Trophoblast cell (in vitro differentiated cells and primary cell): Measurements from ENCODE around the gene CCDC192.
A peak's percentile ranks its signal among the peaks of the same experiment; 100 is the strongest.

Source experiments
- DNase-seq, 2 donors: peaks; one replicate each; pipeline ENCODE4 v3.0.0-alpha.2; 2016
- H2AFZ ChIP-seq: 2 replicates; pipeline ENCODE4 v1.6.1; 2013; ENCODE audit warnings: low read length, moderate library complexity, mild to moderate bottlenecking; ENCODE audit not compliant: insufficient read depth, poor library complexity
- H2AK5ac ChIP-seq: 2 replicates; pipeline ENCODE4 v1.6.1; 2013; ENCODE audit warnings: mild to moderate bottlenecking, low read length
- H2BK120ac ChIP-seq: 2 replicates; pipeline ENCODE4 v1.6.1; 2013; ENCODE audit warnings: low read length, mild to moderate bottlenecking, moderate library complexity; ENCODE audit not compliant: insufficient read depth, poor library complexity
- H2BK12ac ChIP-seq: 2 replicates; pipeline ENCODE4 v1.6.1; 2013; ENCODE audit warnings: mild to moderate bottlenecking, low read length, moderate library complexity
- H2BK5ac ChIP-seq: 2 replicates; pipeline ENCODE4 v1.6.1; 2013; ENCODE audit warnings: low read length, low read depth, moderate library complexity, mild to moderate bottlenecking; ENCODE audit not compliant: poor library complexity
- H3K14ac ChIP-seq: 2 replicates; pipeline ENCODE4 v1.6.1; 2013; ENCODE audit warnings: mild to moderate bottlenecking, low read length
- H3K18ac ChIP-seq: 2 replicates; pipeline ENCODE4 v1.6.1; 2013; ENCODE audit warnings: mild to moderate bottlenecking, low read length
- H3K23ac ChIP-seq: 2 replicates; pipeline ENCODE4 v1.6.1; 2013; ENCODE audit warnings: low read length
- H3K27ac ChIP-seq: 2 replicates; pipeline ENCODE4 v1.5.1; 2013; ENCODE audit warnings: low read depth, mild to moderate bottlenecking, inconsistent platforms, low read length, moderate library complexity
- H3K27me3 ChIP-seq: 2 replicates; pipeline ENCODE4 v1.6.1; 2013; ENCODE audit warnings: inconsistent platforms, mild to moderate bottlenecking, low read length, moderate library complexity; ENCODE audit not compliant: insufficient read depth
- H3K36me3 ChIP-seq, 2 experiments: 1 replicate in 1 of 2; 2 replicates in 1 of 2; pipeline ENCODE4 v1.6.1; 2013; ENCODE audit warnings: low read length in 2 of 2, mild to moderate bottlenecking in 2 of 2, moderate library complexity in 1 of 2; ENCODE audit not compliant: insufficient read depth in 2 of 2, control insufficient read depth in 1 of 2
- H3K4ac ChIP-seq: 2 replicates; pipeline ENCODE4 v1.6.1; 2013; ENCODE audit warnings: low read depth, mild to moderate bottlenecking, low read length, moderate library complexity
- H3K4me1 ChIP-seq, 2 experiments: 1 replicate in 1 of 2; 2 replicates in 1 of 2; pipeline ENCODE4 v1.6.1; 2013; ENCODE audit warnings: low read length in 2 of 2, mild to moderate bottlenecking in 2 of 2, moderate library complexity in 1 of 2; ENCODE audit not compliant: insufficient read depth in 2 of 2, control insufficient read depth in 1 of 2
- H3K4me2 ChIP-seq: 2 replicates; pipeline ENCODE4 v1.6.1; 2013; ENCODE audit warnings: inconsistent platforms, mild to moderate bottlenecking, low read length, moderate library complexity
- H3K4me3 ChIP-seq: 2 replicates; pipeline ENCODE4 v1.5.1; 2013; ENCODE audit warnings: mild to moderate bottlenecking, low read depth, low read length, inconsistent platforms
- H3K79me1 ChIP-seq: one replicate; pipeline ENCODE4 v1.6.1; 2013; ENCODE audit warnings: low read length
- H3K79me2 ChIP-seq: 2 replicates; pipeline ENCODE4 v1.6.1; 2013; ENCODE audit warnings: low read length, mild to moderate bottlenecking; ENCODE audit not compliant: control insufficient read depth, insufficient read depth, poor library complexity
- H3K9ac ChIP-seq: 2 replicates; pipeline ENCODE4 v1.6.1; 2013; ENCODE audit warnings: mild to moderate bottlenecking, low read length
- H3K9me3 ChIP-seq: 2 replicates; pipeline ENCODE4 v1.6.1; 2013; ENCODE audit warnings: low read depth, mild to moderate bottlenecking, control low read depth, inconsistent platforms, low read length; ENCODE audit not compliant: insufficient read depth
- H4K12ac ChIP-seq: 2 replicates; pipeline ENCODE4 v1.6.1; 2013; ENCODE audit warnings: low read depth, mild to moderate bottlenecking, low read length, moderate library complexity
- H4K8ac ChIP-seq: 2 replicates; pipeline ENCODE4 v1.6.1; 2013; ENCODE audit warnings: low read depth, mild to moderate bottlenecking, low read length, moderate library complexity
- H4K91ac ChIP-seq: one replicate; pipeline ENCODE4 v1.6.1; 2013; ENCODE audit warnings: low read depth, mild to moderate bottlenecking, low read length, moderate library complexity
- WGBS: extraction: QIAGEN DNeasy Blood & Tissue Kit; methylation state at CpG from one replicate; pipeline ENCODE4 v1.1.7; 2013; ENCODE audit warnings: missing lambda C conversion rate; ENCODE audit not compliant: insufficient read length, insufficient coverage; ENCODE audit errors: extremely low coverage; 5-methylcytosine and 5-hydroxymethylcytosine counted together

CCDC192 gene

GRCh38 chr5:127810707-127811490 lies 107.7 kb downstream of the CCDC192 start:
- no peaks in the 10 kb centered on the region for H3K79me2 ChIP-seq
- no peak overlapping the region for H2AFZ ChIP-seq
- H3K27me3 ChIP-seq, result no peaks in the 10 kb centered on the region
- H2BK120ac ChIP-seq, result no peak overlapping the region
- H3K14ac ChIP-seq, result no peak overlapping the region
- no peak overlapping the region for H4K12ac ChIP-seq
- no peak overlapping the region for H4K8ac ChIP-seq
- no peak overlapping the region for H3K4me3 ChIP-seq
- no peak overlapping the region for H3K4ac ChIP-seq
- no peaks in the 10 kb centered on the region for H3K9me3 ChIP-seq
- no peak for DNase-seq
- no peaks in the 10 kb centered on the region for H3K36me3 ChIP-seq
- no peak overlapping the region for H3K9ac ChIP-seq
- H3K18ac ChIP-seq, result no peak overlapping the region
- peaks cover 0 to 4% of the 10 kb centered on the region in 2 experiments for H3K4me1 ChIP-seq
- H2BK5ac ChIP-seq, result no peak overlapping the region
- no peaks in the 10 kb centered on the region for H3K79me1 ChIP-seq
- no peak overlapping the region for H3K4me2 ChIP-seq
- WGBS, result no CpG with 5 or more reads among the region's 2 CpGs
- H4K91ac ChIP-seq, result no peak overlapping the region
- H2BK12ac ChIP-seq, result no peak overlapping the region
- H2AK5ac ChIP-seq, result no peak overlapping the region
- no peak overlapping the region for H3K23ac ChIP-seq
- no peak overlapping the region for H3K27ac ChIP-seq

- no peak overlapping the region for H3K4ac ChIP-seq
- peak in 1 of 2 donors; percentile 8 for DNase-seq
- no peaks in the 10 kb centered on the region for H3K79me1 ChIP-seq
- no peak overlapping the region for H3K23ac ChIP-seq
- no CpG with 5 or more reads among the region's 4 CpGs for WGBS
- no peak overlapping the region for H2AK5ac ChIP-seq
- H2AFZ ChIP-seq, result no peak overlapping the region
- H4K8ac ChIP-seq, result no peak overlapping the region
- H3K4me3 ChIP-seq, result no peak overlapping the region
- no peak overlapping the region for H3K9ac ChIP-seq
- H3K18ac ChIP-seq, result no peak overlapping the region
- no peak overlapping the region for H4K12ac ChIP-seq
- no peaks in the 10 kb centered on the region for H3K9me3 ChIP-seq
- no peak overlapping the region for H2BK12ac ChIP-seq
- no peak overlapping the region for H3K14ac ChIP-seq
- H3K27ac ChIP-seq, result no peak overlapping the region
- no peaks in the 10 kb centered on the region for H3K79me2 ChIP-seq
- H2BK120ac ChIP-seq, result no peak overlapping the region
- no peaks in the 10 kb centered on the region for H3K36me3 ChIP-seq
- H3K27me3 ChIP-seq, result no peaks in the 10 kb centered on the region
- peaks cover 0 to 4% of the 10 kb centered on the region in 2 experiments for H3K4me1 ChIP-seq
- H4K91ac ChIP-seq, result no peak overlapping the region
- H2BK5ac ChIP-seq, result no peak overlapping the region
- no peak overlapping the region for H3K4me2 ChIP-seq
Measured at GRCh38 chr5:127812570-127812969, 109.4 kb downstream of the CCDC192 start.

GRCh38 chr5:127813633-127814587 lies 110.7 kb downstream of the CCDC192 start:
- no peak overlapping the region for H3K23ac ChIP-seq
- no peak overlapping the region for H2AK5ac ChIP-seq
- H3K4ac ChIP-seq, result no peak overlapping the region
- H3K9me3 ChIP-seq, result no peaks in the 10 kb centered on the region
- no peak overlapping the region for H2BK120ac ChIP-seq
- H4K8ac ChIP-seq, result no peak overlapping the region
- no peak overlapping the region for H3K27ac ChIP-seq
- H3K79me2 ChIP-seq, result no peaks in the 10 kb centered on the region
- no CpG with 5 or more reads among the region's 4 CpGs for WGBS
- no peaks in the 10 kb centered on the region for H3K36me3 ChIP-seq
- no peak overlapping the region for H3K4me2 ChIP-seq
- no peak overlapping the region for H4K12ac ChIP-seq
- H3K14ac ChIP-seq, result no peak overlapping the region
- H3K4me1 ChIP-seq, result peaks cover 0 to 4% of the 10 kb centered on the region in 2 experiments
- no peak overlapping the region for H2AFZ ChIP-seq
- no peak overlapping the region for H3K18ac ChIP-seq
- H3K27me3 ChIP-seq, result no peaks in the 10 kb centered on the region
- peak in 1 of 2 donors; percentile 26 for DNase-seq
- no peak overlapping the region for H3K9ac ChIP-seq
- no peak overlapping the region for H2BK12ac ChIP-seq
- H3K4me3 ChIP-seq, result no peak overlapping the region
- no peaks in the 10 kb centered on the region for H3K79me1 ChIP-seq
- no peak overlapping the region for H2BK5ac ChIP-seq
- no peak overlapping the region for H4K91ac ChIP-seq

- Histone ChIP-seq H3K4me2 (no peak overlapping the region), H3K27me3 (no peaks in the 10 kb centered on the region), H3K79me1 (no peaks in the 10 kb centered on the region), H4K8ac (no peak overlapping the region), H3K4me1 (peaks cover 0 to 4% of the 10 kb centered on the region in 2 experiments), H3K4ac (no peak overlapping the region), H3K4me3 (no peak overlapping the region), H3K18ac (no peak overlapping the region), H3K79me2 (no peaks in the 10 kb centered on the region), H2BK12ac (no peak overlapping the region), H3K9ac (no peak overlapping the region), H3K27ac (no peak overlapping the region), H3K23ac (no peak overlapping the region), H2BK5ac (no peak overlapping the region), H4K91ac (no peak overlapping the region), H4K12ac (no peak overlapping the region), H3K36me3 (no peaks in the 10 kb centered on the region), H2AK5ac (no peak overlapping the region), H3K14ac (no peak overlapping the region), H2BK120ac (no peak overlapping the region), H2AFZ (no peak overlapping the region), H3K9me3 (no peaks in the 10 kb centered on the region)
- no peak for DNase-seq
- WGBS, result no CpG with 5 or more reads among the region's 3 CpGs
Measured at GRCh38 chr5:127814588-127814973, 111.4 kb downstream of the CCDC192 start.
